Body of pancreas (tissue), 4 donors: ENCODE results near the gene POR. TPM values are rescaled to one million over a fixed set of nuclear protein-coding genes. Genes with fewer than 3 reads are reported as not detected.

ENCODE experiments used
- ATAC-seq: fragments of 150-250 bp; one replicate; pipeline ENCODE4 v1.9.1; 2016
- DNase-seq, 4 donors: peaks; one replicate each; pipeline ENCODE4 v3.0.0-alpha.2; 2019
- H3K27ac ChIP-seq, 4 donors: fragments of 200-600 bp; sonication (generic); 1 replicate in 3 of 4; 2 replicates in 1 of 4; pipeline versions ENCODE4 v1.5.1 to v1.6.1; 2016 to 2019; ENCODE audit warnings: mild to moderate bottlenecking in 1 of 4, mixed read lengths in 1 of 4, moderate library complexity in 1 of 4
- H3K27me3 ChIP-seq, 2 donors: fragments of 200-600 bp; sonication (generic); one replicate each; pipeline ENCODE4 v1.6.0; 2016; ENCODE audit warnings: mild to moderate bottlenecking in 1 of 2
- H3K36me3 ChIP-seq, 2 donors: fragments of 200-600 bp; sonication (generic); replicated peaks in 1 of 2; 2 replicates each; pipeline ENCODE4 v1.5.1; 2016; ENCODE audit warnings: low read depth in 2 of 2; ENCODE audit not compliant: insufficient read depth in 1 of 2
- H3K4me1 ChIP-seq: fragments of 200-600 bp; sonication (generic); one replicate; pipeline ENCODE4 v1.6.0; 2016
- H3K4me3 ChIP-seq, 2 donors: fragments of 200-600 bp; sonication (generic); 1 replicate in 1 of 2; 2 replicates in 1 of 2; pipeline ENCODE4 v1.5.1; 2016 to 2019
- H3K9me3 ChIP-seq, 3 donors: fragments of 200-600 bp; sonication (generic); 1 replicate in 2 of 3; 2 replicates in 1 of 3; pipeline ENCODE4 v1.5.1; 2016
- CTCF ChIP-seq, 7 experiments: fragments of 450-650 bp in 4 of 7; fragments of 200-600 bp in 3 of 7; sonication (generic) in 3 of 7; IDR thresholded peaks; one replicate each; pipeline ENCODE4 v1.5.1; 2016 to 2019; ENCODE audit warnings: antibody characterized with exemption in 7 of 7
- POLR2A ChIP-seq, 3 donors: fragments of 450-650 bp; IDR thresholded peaks; one replicate each; pipeline ENCODE4 v1.6.1; 2016; ENCODE audit warnings: antibody characterized with exemption in 3 of 3, mild to moderate bottlenecking in 2 of 3
- WGBS, 2 donors: methylation state at CpG; one replicate each; pipeline ENCODE4 v1.1.5; 2017; 5-methylcytosine and 5-hydroxymethylcytosine counted together
- intact Hi-C: fragments of 100-400 bp; cut with DNase I; formaldehyde crosslinking; loops from one replicate; pipeline ENCODE4 v1.15.1; 2023
- microRNA-seq, 2 donors: library from miRNA; unstranded; fragments of <30 nt; microRNA quantifications; one replicate each; pipeline ENCODE4, GENCODE V29; 2016; ENCODE audit warnings: borderline number of aligned reads in 2 of 2, borderline replicate concordance in 2 of 2
- small RNA-seq: library from RNA; depleted of rRNA; stranded (forward); fragments of <200 nt; gene quantifications from one replicate; pipeline ENCODE3, GENCODE V24; 2016
- total RNA-seq, 2 donors: library from RNA; depleted of rRNA; stranded (reverse); fragments of >200 nt; gene quantifications; one replicate each; pipeline ENCODE4 v1.1.0, GENCODE V29; 2016

Gene POR
- total RNA-seq, 2 donors from 2014 or later = 54.2 to 118 TPM

- no peak overlapping the region for H3K27ac ChIP-seq
- H3K4me1 ChIP-seq = no peaks in the 10 kb centered on the region
- 94 to 100% methylated on average over 1 of the region's 1 CpG for WGBS, 2 donors
- no peak for ATAC-seq
- no peak for DNase-seq
- TF ChIP-seq POLR2A (IDR thresholded peaks at IDR 0.05) (no peak), CTCF (IDR thresholded peaks at IDR 0.05) (no peak)
- intact Hi-C loops = no loop called here
- H3K27me3 ChIP-seq = no peaks in the 10 kb centered on the region
- H3K4me3 ChIP-seq = no peak overlapping the region
- no peaks in the 10 kb centered on the region for H3K9me3 ChIP-seq
- peaks cover 0 to 2% of the 10 kb centered on the region in 2 donors for H3K36me3 ChIP-seq
Observed at GRCh38 chr7:76031964-76032363, 117.0 kb downstream of the POR start.

Small RNAs within 50 kb of the gene (microRNA-seq; reads per million reads assigned to microRNA genes)
- gene MIR4651 = 0 to 1.4 reads per million in 2 donors

Small RNAs within 50 kb of the gene (small RNA-seq; reads per million reads assigned to genes)
- gene SNORA14A = not detected

Other genes with a start within 250 kb of the POR start
- 10 to 100 TPM in 1 of 2 donors, 1 to 10 TPM in 1; 8.3 to 14.5 TPM for gene HIP1, start 176.2 kb upstream of the POR start, total RNA-seq
- gene CCL26, start 142.9 kb upstream of the POR start, total RNA-seq = not detected
- not detected for gene CCL24, start 101.3 kb upstream of the POR start, total RNA-seq
- gene RHBDD2, start 36.1 kb upstream of the POR start, total RNA-seq = 10 to 100 TPM; 18.7 to 41.2 TPM
- 10 to 100 TPM; 22.1 to 35.0 TPM for gene TMEM120A, start 79.4 kb downstream of the POR start, total RNA-seq
- 10 to 100 TPM; 20.8 to 24.7 TPM for gene STYXL1, start 132.8 kb downstream of the POR start, total RNA-seq
- 10 to 100 TPM; 56.6 to 67.2 TPM for gene MDH2, start 133.0 kb downstream of the POR start, total RNA-seq